Measurements from ENCODE around the gene DSCAML1. TPM values are rescaled to one million over a fixed set of nuclear protein-coding genes. Genes with fewer than 3 reads are reported as not detected.

The DSCAML1 gene
- total RNA-seq, 1 donor from 2014 or later = 0.02 TPM

DNA sequence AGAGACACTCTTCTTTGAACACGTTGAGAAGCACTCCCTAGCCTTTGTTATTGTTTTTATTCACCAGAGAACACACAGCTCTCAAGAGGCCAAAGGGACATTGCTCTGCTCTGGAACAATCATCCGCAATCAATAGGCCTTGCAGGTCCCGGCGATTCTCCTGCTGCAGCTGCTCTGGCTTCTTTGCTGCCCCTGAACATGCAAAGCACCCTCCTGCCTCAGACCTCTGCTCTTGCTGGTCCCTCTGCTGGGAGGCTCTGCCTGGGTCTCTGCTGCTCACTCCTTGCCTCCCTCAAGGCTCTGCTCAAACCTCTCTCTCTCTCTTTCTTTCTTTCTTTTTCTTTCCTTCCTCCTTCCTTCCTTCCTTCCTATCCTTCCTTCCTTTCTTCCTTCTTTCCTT lies 232.7 kb downstream of the DSCAML1 start:
- no peaks in the 10 kb centered on the region for H3K4me1 Mint-ChIP-seq

DNA sequence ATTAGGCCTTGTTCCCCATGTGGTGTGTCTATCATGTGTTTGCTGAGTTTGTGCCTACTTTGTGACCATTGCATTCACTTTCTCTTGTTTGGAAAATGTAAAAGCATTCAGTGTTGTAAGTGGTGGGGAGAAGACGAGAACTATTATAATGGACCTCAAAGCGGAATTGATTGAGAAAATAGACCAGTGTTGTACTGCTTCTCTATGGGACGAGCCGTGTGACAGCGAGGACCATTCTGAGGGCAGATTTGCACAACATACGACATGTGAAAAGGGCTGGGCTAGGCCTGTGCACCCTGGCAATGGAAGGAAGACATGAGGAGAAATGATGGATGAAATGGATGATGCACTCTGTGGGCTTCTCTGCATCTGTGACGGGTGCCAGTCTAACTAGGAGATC lies 233.5 kb downstream of the DSCAML1 start:
- DNase-seq = no peak
- Mint-ChIP-seq H3K36me3 (ENCODE audit: low read depth) (no peaks in the 10 kb centered on the region), H3K4me1 (no peaks in the 10 kb centered on the region), H3K27ac (no peak overlapping the region), H3K27me3 (peaks cover 4% of the 10 kb centered on the region), H3K9me3 (no peaks in the 10 kb centered on the region), H3K4me3 (no peak overlapping the region)
- intact Hi-C loops (cut with micrococcal nuclease) = no loop called here

More for the DNA sequence above, 232.7 kb downstream of the DSCAML1 start:
- no peak for DNase-seq
- peaks cover 2% of the 10 kb centered on the region for H3K27me3 Mint-ChIP-seq
- H3K4me3 Mint-ChIP-seq = no peak overlapping the region
- intact Hi-C loops (cut with micrococcal nuclease) = no loop called here
- no peaks in the 10 kb centered on the region for H3K9me3 Mint-ChIP-seq
- no peaks in the 10 kb centered on the region for H3K36me3 Mint-ChIP-seq (ENCODE audit: low read depth)
- H3K27ac Mint-ChIP-seq = no peak overlapping the region

DNA sequence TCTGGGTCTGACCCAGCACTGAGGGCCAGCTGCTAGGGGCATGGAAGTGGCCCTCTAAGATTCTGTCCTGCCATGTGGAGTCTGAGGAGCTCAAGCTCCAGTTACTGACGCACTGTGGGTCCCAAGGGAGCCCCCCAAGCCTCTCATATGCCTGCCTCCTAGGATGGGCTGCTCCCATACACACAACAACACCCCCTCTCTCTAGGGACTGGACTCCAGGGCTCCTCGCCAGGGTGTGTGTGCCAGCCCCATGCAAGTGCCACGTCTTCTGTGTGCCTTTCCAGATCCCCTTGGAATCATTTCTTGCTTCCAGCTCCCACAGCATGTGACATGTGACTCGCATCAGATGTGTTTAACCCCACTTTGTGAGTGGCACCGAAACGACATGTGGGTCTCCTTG lies 234.9 kb downstream of the DSCAML1 start:
- H3K36me3 Mint-ChIP-seq (ENCODE audit: low read depth) = no peaks in the 10 kb centered on the region
- H3K27ac Mint-ChIP-seq = no peak overlapping the region
- peaks cover 4% of the 10 kb centered on the region for H3K27me3 Mint-ChIP-seq
- H3K9me3 Mint-ChIP-seq = no peaks in the 10 kb centered on the region
- H3K4me3 Mint-ChIP-seq = no peak overlapping the region
- no peaks in the 10 kb centered on the region for H3K4me1 Mint-ChIP-seq
- no peak for DNase-seq
- intact Hi-C loops (cut with micrococcal nuclease) = no loop called here

DNA sequence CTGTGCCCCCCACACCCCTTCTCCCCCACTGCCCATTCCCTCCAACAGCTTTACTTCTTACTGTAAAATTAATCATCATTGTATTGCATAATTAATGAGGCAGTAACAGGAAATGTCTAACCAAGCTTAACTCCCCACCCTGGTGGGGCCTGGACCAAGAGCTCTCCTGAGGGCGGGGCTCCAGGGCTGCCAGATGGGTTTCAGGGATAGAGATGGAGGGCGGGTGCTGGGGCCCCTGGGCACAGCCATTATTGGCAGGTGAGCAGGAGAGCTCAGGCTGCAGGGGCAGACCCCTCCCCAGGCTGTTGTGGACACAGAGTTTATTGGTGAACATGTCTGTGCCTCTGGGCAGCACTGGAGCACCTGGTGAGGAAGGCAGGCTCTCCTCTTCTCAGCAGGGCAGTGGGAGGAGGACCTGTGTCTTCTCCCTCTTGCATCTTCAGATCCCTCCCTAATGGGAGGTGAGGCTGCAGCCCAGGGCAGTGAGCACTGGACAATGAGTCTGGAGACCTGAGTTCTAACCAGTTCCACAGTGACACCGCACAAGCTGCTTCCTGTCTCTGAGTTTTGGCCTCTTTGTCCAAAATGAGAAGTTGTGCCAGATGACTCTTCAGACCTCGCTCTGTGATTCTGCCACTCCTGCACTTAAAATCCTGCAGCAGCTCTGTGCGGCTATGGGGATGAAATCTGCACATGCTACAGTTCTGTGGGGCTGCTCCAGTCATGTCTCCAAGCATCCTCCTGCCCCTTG lies 236.1 kb downstream of the DSCAML1 start:
- Mint-ChIP-seq H3K9me3 (no peaks in the 10 kb centered on the region), H3K4me1 (no peaks in the 10 kb centered on the region), H3K36me3 (ENCODE audit: low read depth) (no peaks in the 10 kb centered on the region), H3K27me3 (peaks cover 4% of the 10 kb centered on the region), H3K27ac (no peak overlapping the region), H3K4me3 (no peak overlapping the region)
- intact Hi-C loops (cut with micrococcal nuclease) = no loop called here
- no peak for DNase-seq

DNA sequence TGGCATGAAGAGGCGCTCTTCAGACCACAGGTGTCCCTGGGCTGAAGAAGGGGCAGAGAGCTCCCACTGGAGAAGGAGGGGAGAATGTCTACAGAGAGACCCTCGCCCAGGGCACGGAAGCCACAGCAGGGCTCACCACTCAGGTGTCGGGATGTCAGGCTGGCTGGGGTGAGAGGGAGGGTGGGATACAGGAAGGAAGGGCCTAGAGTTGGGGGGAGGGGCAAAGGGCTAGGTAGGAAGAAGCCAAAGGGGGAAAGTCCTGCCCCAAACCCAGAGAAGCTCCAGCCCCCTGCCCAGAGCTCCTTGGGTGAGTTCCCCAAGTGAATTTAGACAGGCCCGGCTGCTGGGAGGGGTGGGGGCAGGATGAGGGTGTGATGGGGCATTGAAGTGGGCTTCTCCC lies 237.3 kb downstream of the DSCAML1 start:
- H3K4me1 Mint-ChIP-seq = no peaks in the 10 kb centered on the region
- no peaks in the 10 kb centered on the region for H3K9me3 Mint-ChIP-seq
- intact Hi-C loops (cut with micrococcal nuclease) = no loop called here
- H3K27ac Mint-ChIP-seq = no peak overlapping the region
- H3K36me3 Mint-ChIP-seq (ENCODE audit: low read depth) = no peaks in the 10 kb centered on the region
- H3K27me3 Mint-ChIP-seq = peaks cover 4% of the 10 kb centered on the region
- no peak for DNase-seq
- no peak overlapping the region for H3K4me3 Mint-ChIP-seq

DNA sequence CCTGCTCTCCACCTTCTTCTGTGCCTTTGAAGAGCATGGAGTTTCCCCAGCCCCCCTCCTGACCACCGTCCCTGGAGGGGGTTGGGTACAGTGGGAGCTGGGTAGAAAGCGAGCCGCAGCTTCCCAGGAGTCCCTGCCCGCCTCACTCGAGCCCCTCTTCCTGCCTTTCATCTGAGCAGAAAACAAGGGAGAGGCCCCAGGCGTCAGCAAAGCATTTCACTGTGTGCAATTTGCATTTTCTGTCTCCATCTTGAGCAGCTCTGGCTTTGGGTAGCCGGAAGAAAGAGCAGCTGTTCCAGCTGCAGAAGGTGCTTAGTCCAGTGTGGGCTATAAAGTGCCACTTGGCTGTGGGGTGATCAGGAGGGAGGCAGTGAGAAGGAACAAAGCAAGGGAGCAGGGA lies 239.7 kb downstream of the DSCAML1 start:
- Mint-ChIP-seq H3K36me3 (ENCODE audit: low read depth) (no peaks in the 10 kb centered on the region), H3K4me1 (no peaks in the 10 kb centered on the region), H3K4me3 (no peak overlapping the region), H3K27me3 (peaks cover 4% of the 10 kb centered on the region), H3K9me3 (no peaks in the 10 kb centered on the region), H3K27ac (no peak overlapping the region)
- no peak for DNase-seq
- intact Hi-C loops (cut with micrococcal nuclease) = no loop called here

DNA sequence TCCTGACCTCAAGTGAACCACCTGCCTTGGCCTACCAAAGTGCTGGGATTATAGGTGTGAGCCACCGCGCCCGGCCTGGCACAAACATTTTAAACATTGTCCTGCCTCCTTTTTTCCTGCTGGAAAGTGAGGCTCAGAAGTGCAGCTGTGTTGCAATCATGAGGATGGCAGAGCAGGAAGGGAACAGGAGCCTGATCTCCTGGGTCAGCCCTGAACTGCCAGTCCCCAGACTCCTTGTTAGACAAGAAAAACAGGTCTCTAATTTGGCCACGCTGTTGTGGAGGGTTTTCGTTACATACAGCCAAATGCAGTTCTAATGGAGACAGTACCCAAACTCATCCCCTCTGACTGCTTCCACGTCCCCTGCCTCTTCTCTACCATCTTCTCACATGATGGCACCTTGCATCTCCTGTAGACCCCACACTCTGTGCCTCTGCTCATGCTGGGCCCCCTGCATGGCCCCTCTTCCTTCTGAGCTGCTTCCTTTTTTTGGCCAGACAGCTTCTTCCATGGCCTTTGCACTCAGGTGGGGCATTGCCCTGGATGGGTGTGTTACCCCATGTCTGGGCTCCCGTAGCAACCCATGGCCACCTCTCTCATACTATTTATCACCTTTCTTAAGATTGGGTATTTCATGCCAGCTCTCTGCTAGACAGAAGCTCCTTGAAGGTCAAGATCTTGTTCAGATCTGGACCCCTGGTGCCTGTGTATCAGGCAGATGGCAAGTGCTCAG lies 242.2 kb downstream of the DSCAML1 start:
- no peak for DNase-seq
- Mint-ChIP-seq H3K36me3 (ENCODE audit: low read depth) (no peaks in the 10 kb centered on the region), H3K4me3 (no peak overlapping the region), H3K9me3 (no peaks in the 10 kb centered on the region), H3K27ac (no peak overlapping the region), H3K4me1 (no peaks in the 10 kb centered on the region), H3K27me3 (peaks cover 4% of the 10 kb centered on the region)
- intact Hi-C loops (cut with micrococcal nuclease) = no loop called here

DNA sequence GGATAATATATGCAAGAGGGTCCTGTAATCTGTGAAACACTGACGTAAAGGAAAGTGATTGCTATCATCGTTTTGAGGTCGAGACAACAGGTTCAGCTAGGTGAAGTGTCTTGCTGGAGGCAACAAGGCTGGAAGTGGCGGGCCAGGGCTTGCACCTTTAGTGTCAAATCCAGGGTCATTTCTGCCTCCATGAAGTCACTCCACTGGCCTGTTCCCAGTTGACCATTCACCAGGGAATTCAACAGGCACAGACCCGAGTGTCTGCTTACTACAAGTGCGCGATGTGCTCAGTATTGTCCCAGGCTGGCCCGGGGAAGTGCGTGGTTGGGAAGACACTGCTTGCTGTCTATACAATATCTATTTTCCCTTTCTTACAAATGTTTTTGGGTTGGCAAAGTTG lies 244.4 kb downstream of the DSCAML1 start:
- Mint-ChIP-seq H3K4me3 (no peak overlapping the region), H3K4me1 (no peaks in the 10 kb centered on the region), H3K27me3 (no peaks in the 10 kb centered on the region), H3K27ac (no peak overlapping the region), H3K36me3 (ENCODE audit: low read depth) (no peaks in the 10 kb centered on the region), H3K9me3 (no peaks in the 10 kb centered on the region)
- DNase-seq = no peak
- intact Hi-C loops (cut with micrococcal nuclease) = no loop called here

DNA sequence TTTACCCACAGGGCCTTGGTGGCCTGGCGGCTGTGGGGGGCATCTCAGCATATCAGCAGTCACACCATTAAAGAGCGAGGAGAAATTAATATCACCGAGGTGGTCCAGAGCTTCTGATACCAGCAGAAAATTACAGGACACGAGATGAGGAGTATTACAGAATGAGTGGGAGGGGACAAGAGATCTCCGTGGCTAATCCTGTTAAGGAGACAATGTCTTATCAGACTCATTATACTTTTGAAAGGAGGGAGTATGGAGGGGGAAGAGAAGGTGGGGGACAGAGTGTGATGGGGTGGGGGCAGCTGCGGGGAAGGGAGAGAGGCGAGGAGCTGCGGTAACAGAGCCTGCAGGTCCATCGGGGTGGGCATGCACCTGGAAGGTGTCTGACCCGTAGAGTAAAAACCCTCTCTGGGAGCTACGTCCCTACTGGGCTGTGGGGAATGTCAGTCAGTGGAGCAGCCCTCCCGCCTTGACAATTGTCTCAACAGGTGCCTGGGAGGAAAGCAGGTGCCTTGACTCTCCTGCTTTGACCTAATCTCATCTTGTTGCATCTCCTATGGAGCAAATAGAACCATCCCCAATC lies 245.2 kb downstream of the DSCAML1 start:
- no peak for DNase-seq
- no peaks in the 10 kb centered on the region for H3K9me3 Mint-ChIP-seq
- H3K27ac Mint-ChIP-seq = no peak overlapping the region
- H3K36me3 Mint-ChIP-seq (ENCODE audit: low read depth) = no peaks in the 10 kb centered on the region
- no peaks in the 10 kb centered on the region for H3K27me3 Mint-ChIP-seq
- H3K4me3 Mint-ChIP-seq = no peak overlapping the region
- intact Hi-C loops (cut with micrococcal nuclease) = no loop called here
- H3K4me1 Mint-ChIP-seq = no peaks in the 10 kb centered on the region

DNA sequence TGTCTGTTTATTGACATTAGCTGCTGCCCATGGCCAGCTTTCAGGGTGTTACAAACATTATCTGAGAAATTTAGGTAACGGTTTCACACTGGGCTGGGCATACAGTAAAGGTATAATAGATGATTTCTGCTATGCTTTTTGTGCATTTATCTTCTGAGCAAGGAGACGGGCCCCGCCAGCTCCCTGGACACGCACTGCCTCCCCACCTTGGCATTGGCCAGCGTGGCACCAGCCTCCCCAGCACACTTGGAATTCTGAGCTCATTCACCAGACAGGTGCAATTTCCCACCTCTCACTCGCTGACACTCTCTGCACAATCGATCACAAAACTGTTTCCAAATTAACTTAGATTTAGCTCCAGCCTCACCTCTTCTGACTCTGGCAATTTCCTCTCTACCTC lies 246.6 kb downstream of the DSCAML1 start:
- no peak for DNase-seq
- Mint-ChIP-seq H3K27me3 (no peaks in the 10 kb centered on the region), H3K4me1 (no peaks in the 10 kb centered on the region), H3K9me3 (no peaks in the 10 kb centered on the region), H3K36me3 (ENCODE audit: low read depth) (no peaks in the 10 kb centered on the region), H3K27ac (no peak overlapping the region), H3K4me3 (no peak overlapping the region)
- intact Hi-C loops (cut with micrococcal nuclease) = no loop called here

DNA sequence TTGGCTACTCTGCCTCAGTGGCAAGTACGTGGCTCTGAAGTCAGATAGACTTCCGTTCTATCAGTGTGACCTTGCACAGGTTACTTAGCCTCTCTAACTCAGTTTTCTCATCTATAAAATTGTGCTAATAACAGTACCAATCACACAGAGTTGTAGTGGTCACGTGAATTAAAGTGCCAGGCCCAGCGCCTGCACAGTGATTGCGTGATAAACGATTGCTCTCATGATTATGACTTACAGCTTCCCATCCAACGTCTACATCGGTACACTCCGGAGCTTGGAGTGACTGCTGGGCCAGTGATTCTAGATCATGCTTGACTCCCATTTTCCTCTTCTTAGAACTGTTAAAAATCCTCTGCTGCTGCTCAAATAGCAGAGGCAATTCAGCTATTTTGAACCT lies 247.6 kb downstream of the DSCAML1 start:
- intact Hi-C loops (cut with micrococcal nuclease) = no loop called here
- Mint-ChIP-seq H3K36me3 (ENCODE audit: low read depth) (no peaks in the 10 kb centered on the region), H3K4me1 (no peaks in the 10 kb centered on the region), H3K4me3 (no peak overlapping the region), H3K27ac (no peak overlapping the region), H3K27me3 (no peaks in the 10 kb centered on the region), H3K9me3 (no peaks in the 10 kb centered on the region)
- DNase-seq = no peak

DNA sequence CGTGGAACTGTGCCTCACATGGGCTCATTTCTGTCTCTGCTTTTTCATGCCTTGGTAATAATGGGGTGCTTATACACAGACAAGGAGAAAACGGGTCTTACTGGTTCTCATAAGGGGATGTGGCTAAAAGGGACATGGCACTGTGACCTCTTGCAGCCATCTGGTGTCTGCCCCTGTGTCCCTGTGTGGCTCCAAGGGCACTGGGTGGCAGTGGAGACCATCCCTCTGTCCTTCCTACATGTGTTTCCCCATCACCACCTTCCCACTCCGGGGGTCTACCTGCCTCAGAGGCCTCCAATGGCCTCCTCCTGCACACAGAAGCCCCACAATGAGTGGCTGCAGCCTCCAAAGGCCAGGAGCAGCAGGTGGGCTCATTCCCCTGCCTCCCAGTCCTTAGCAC lies 248.1 kb downstream of the DSCAML1 start:
- H3K4me3 Mint-ChIP-seq = no peak overlapping the region
- intact Hi-C loops (cut with micrococcal nuclease) = no loop called here

DNA sequence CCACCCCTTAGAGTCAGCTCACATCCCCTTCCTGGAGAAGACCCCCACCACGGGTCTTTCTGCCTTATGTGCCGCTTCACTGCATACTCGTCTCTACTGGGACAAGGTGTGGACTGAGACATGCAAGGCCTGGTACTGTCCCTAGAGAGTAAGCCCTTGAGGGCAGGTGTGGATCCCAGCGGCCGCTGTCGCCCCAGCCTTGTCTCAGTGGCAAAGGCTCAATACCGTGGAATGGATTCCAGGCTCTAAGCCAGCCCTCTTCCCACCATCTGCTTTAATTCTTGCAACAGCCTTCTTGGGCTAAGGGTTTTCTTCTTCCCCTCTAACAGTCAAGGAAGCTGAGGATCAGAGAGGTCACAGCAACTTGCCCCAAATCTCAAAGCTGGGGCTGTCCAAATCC lies 249.1 kb downstream of the DSCAML1 start:
- H3K36me3 Mint-ChIP-seq (ENCODE audit: low read depth) = no peaks in the 10 kb centered on the region
- no peak overlapping the region for H3K4me3 Mint-ChIP-seq
- H3K4me1 Mint-ChIP-seq = no peaks in the 10 kb centered on the region
- intact Hi-C loops (cut with micrococcal nuclease) = no loop called here
- DNase-seq = no peak
- H3K27ac Mint-ChIP-seq = no peak overlapping the region
- H3K27me3 Mint-ChIP-seq = no peaks in the 10 kb centered on the region
- no peaks in the 10 kb centered on the region for H3K9me3 Mint-ChIP-seq

More for the DNA sequence above, 248.1 kb downstream of the DSCAML1 start:
- no peaks in the 10 kb centered on the region for H3K36me3 Mint-ChIP-seq (ENCODE audit: low read depth)
- no peaks in the 10 kb centered on the region for H3K4me1 Mint-ChIP-seq
- no peak overlapping the region for H3K27ac Mint-ChIP-seq
- H3K27me3 Mint-ChIP-seq = no peaks in the 10 kb centered on the region
- no peak for DNase-seq
- H3K9me3 Mint-ChIP-seq = no peaks in the 10 kb centered on the region

DNA sequence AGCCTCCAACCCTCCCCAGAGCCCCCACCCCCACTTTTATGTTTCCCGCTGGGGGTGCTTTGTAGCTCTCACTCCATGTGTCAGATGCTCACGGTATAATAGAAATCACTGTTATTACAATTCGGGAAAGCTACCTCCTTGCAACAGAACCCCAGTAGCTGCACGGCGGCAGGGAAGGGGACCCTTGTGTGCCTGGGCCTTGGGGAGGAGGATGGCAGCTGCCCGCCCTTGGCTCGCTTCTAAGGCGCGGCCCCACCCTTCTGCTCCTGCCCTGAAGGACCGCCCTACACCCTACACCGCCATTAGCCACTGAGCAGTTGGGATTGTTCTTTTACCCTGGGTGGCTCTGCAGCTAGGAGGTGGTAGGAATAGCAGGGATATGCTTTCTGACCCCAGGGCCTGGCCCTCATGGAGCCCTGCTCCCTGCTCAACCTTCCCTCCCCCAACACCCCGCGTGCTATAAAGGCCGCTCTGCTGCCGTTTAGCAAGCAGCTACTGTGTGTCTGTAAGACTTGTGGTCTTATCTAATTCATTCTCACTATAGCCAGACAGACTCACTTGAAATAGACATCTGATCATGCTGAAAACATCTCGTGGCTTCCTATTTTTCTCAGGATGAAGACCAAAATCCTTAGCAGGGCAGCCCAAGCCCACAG lies 249.7 kb downstream of the DSCAML1 start:
- no peaks in the 10 kb centered on the region for H3K9me3 Mint-ChIP-seq
- H3K4me1 Mint-ChIP-seq = no peaks in the 10 kb centered on the region
- H3K4me3 Mint-ChIP-seq = no peak overlapping the region
- H3K27ac Mint-ChIP-seq = no peak overlapping the region
- intact Hi-C loops (cut with micrococcal nuclease) = no loop called here
- DNase-seq = no peak
- no peaks in the 10 kb centered on the region for H3K36me3 Mint-ChIP-seq (ENCODE audit: low read depth)
- no peaks in the 10 kb centered on the region for H3K27me3 Mint-ChIP-seq

All from activated CD4-positive, alpha-beta T cell treated with anti-CD3 and anti-CD28 coated beads, Interleukin-2, amount 10 ng/mL, durations not matched to agents 24 days and 14 days (primary cell).